Measurements from ENCODE around the gene SGK2.

Gene SGK2

DNA sequence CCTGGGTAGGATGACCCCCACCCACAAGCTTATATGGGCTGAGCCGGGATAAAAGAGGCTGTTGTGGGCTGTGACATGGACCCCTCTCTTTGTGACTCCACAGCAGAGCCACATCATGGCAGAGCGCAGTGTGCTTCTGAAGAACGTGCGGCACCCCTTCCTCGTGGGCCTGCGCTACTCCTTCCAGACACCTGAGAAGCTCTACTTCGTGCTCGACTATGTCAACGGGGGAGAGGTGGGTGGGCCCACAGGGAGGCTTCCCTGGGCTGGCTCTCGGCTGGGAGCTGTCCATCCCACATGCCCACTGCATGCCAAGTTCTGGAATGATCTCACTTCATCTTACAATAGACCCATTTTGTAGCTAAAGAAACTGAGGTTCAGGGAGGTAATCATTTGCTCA lies 10.5 kb downstream of the SGK2 start:
- H3K4me2 ChIP-seq (ENCODE audit: low read length) = no peak overlapping the region
- no peak overlapping the region for H4K91ac ChIP-seq (ENCODE audit: low read depth, low read length)
- no peak overlapping the region for H2AFZ ChIP-seq (ENCODE audit: insufficient read depth, low read length, poor library complexity)
- no peaks in the 10 kb centered on the region for H3K4me1 ChIP-seq (ENCODE audit: control insufficient read depth in 1 of 2, insufficient read depth in 2 of 2, low read length in 2 of 2)
- H2AK5ac ChIP-seq (ENCODE audit: low read length) = no peak overlapping the region
- H4K8ac ChIP-seq (ENCODE audit: low read depth, low read length) = no peak overlapping the region
- peaks cover 2% of the 10 kb centered on the region for H3K9me3 ChIP-seq (ENCODE audit: insufficient read depth, low read depth, low read length)
- no peak overlapping the region for H2BK12ac ChIP-seq (ENCODE audit: low read length)
- H3K9ac ChIP-seq (ENCODE audit: low read length) = no peak overlapping the region
- H2BK120ac ChIP-seq (ENCODE audit: insufficient read depth, low read length, poor library complexity) = no peak overlapping the region
- H3K36me3 ChIP-seq (ENCODE audit: control insufficient read depth in 1 of 2, insufficient read depth in 2 of 2, low read length in 2 of 2) = no peaks in the 10 kb centered on the region
- no peak overlapping the region for H3K14ac ChIP-seq (ENCODE audit: low read length)
- no peak for DNase-seq
- H3K4ac ChIP-seq (ENCODE audit: low read depth, low read length) = no peak overlapping the region
- H3K79me1 ChIP-seq (ENCODE audit: low read length) = no peaks in the 10 kb centered on the region
- no peak overlapping the region for H2BK5ac ChIP-seq (ENCODE audit: low read depth, low read length, poor library complexity)
- WGBS (ENCODE audit: extremely low coverage, insufficient coverage, insufficient read length) = no CpG with 5 or more reads among the region's 10 CpGs
- H3K23ac ChIP-seq (ENCODE audit: low read length) = no peak overlapping the region
- no peak overlapping the region for H3K18ac ChIP-seq (ENCODE audit: low read length)
- H4K12ac ChIP-seq (ENCODE audit: low read depth, low read length) = no peak overlapping the region
- no peak overlapping the region for H3K27ac ChIP-seq (ENCODE audit: low read depth, low read length)
- H3K79me2 ChIP-seq (ENCODE audit: control insufficient read depth, insufficient read depth, low read length, poor library complexity) = no peaks in the 10 kb centered on the region
- no peak overlapping the region for H3K4me3 ChIP-seq (ENCODE audit: low read depth, low read length)
- no peaks in the 10 kb centered on the region for H3K27me3 ChIP-seq (ENCODE audit: insufficient read depth, low read length)

DNA sequence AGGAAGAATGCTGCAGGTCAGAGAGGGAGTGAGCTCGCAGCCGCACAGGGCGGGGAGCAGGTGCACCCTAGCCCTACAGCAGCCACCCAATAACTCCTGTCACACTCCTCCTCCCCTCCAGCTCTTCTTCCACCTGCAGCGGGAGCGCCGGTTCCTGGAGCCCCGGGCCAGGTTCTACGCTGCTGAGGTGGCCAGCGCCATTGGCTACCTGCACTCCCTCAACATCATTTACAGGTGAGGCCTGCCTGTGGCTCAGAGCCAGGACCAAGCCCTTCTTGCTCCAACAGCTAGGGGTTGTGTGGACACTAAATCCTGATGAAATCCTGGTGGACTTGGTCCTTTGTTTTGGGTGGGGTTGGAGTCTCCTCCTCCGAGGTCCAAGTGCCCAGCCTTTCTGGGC lies 11.7 kb downstream of the SGK2 start:
- H3K27ac ChIP-seq (ENCODE audit: low read depth, low read length) = no peak overlapping the region

GRCh38 chr20:43571310-43571709 lies 12.5 kb downstream of the SGK2 start:
- no CpG with 5 or more reads among the region's 3 CpGs for WGBS (ENCODE audit: extremely low coverage, insufficient coverage, insufficient read length)
- Histone ChIP-seq H3K27me3 (ENCODE audit: insufficient read depth, low read length) (no peaks in the 10 kb centered on the region), H2BK12ac (ENCODE audit: low read length) (no peak overlapping the region), H3K9me3 (ENCODE audit: insufficient read depth, low read depth, low read length) (peaks cover 6% of the 10 kb centered on the region), H3K23ac (ENCODE audit: low read length) (no peak overlapping the region), H3K79me2 (ENCODE audit: control insufficient read depth, insufficient read depth, low read length, poor library complexity) (no peaks in the 10 kb centered on the region), H3K9ac (ENCODE audit: low read length) (no peak overlapping the region), H2BK5ac (ENCODE audit: low read depth, low read length, poor library complexity) (no peak overlapping the region), H3K4ac (ENCODE audit: low read depth, low read length) (no peak overlapping the region), H3K79me1 (ENCODE audit: low read length) (no peaks in the 10 kb centered on the region), H2BK120ac (ENCODE audit: insufficient read depth, low read length, poor library complexity) (no peak overlapping the region), H3K14ac (ENCODE audit: low read length) (no peak overlapping the region), H3K18ac (ENCODE audit: low read length) (no peak overlapping the region), H4K12ac (ENCODE audit: low read depth, low read length) (no peak overlapping the region), H3K4me2 (ENCODE audit: low read length) (no peak overlapping the region), H4K8ac (ENCODE audit: low read depth, low read length) (no peak overlapping the region), H3K36me3 (ENCODE audit: control insufficient read depth in 1 of 2, insufficient read depth in 2 of 2, low read length in 2 of 2) (no peaks in the 10 kb centered on the region), H3K27ac (ENCODE audit: low read depth, low read length) (no peak overlapping the region), H3K4me3 (ENCODE audit: low read depth, low read length) (no peak overlapping the region), H4K91ac (ENCODE audit: low read depth, low read length) (no peak overlapping the region), H2AFZ (ENCODE audit: insufficient read depth, low read length, poor library complexity) (no peak overlapping the region), H2AK5ac (ENCODE audit: low read length) (no peak overlapping the region), H3K4me1 (ENCODE audit: control insufficient read depth in 1 of 2, insufficient read depth in 2 of 2, low read length in 2 of 2) (peaks cover 5% of the 10 kb centered on the region in 2 experiments)
- DNase-seq = no peak

More for the DNA sequence above, 11.7 kb downstream of the SGK2 start:
- H2AFZ ChIP-seq (ENCODE audit: insufficient read depth, low read length, poor library complexity) = no peak overlapping the region
- no peak overlapping the region for H3K23ac ChIP-seq (ENCODE audit: low read length)
- no peak overlapping the region for H3K9ac ChIP-seq (ENCODE audit: low read length)
- DNase-seq = no peak
- no peaks in the 10 kb centered on the region for H3K4me1 ChIP-seq (ENCODE audit: control insufficient read depth in 1 of 2, insufficient read depth in 2 of 2, low read length in 2 of 2)
- no peak overlapping the region for H3K4me2 ChIP-seq (ENCODE audit: low read length)
- H3K4ac ChIP-seq (ENCODE audit: low read depth, low read length) = no peak overlapping the region
- no peaks in the 10 kb centered on the region for H3K79me2 ChIP-seq (ENCODE audit: control insufficient read depth, insufficient read depth, low read length, poor library complexity)
- no peak overlapping the region for H4K12ac ChIP-seq (ENCODE audit: low read depth, low read length)
- H3K18ac ChIP-seq (ENCODE audit: low read length) = no peak overlapping the region
- no peaks in the 10 kb centered on the region for H3K79me1 ChIP-seq (ENCODE audit: low read length)
- H2AK5ac ChIP-seq (ENCODE audit: low read length) = no peak overlapping the region
- H3K4me3 ChIP-seq (ENCODE audit: low read depth, low read length) = no peak overlapping the region
- peaks cover 2% of the 10 kb centered on the region for H3K9me3 ChIP-seq (ENCODE audit: insufficient read depth, low read depth, low read length)
- no peaks in the 10 kb centered on the region for H3K36me3 ChIP-seq (ENCODE audit: control insufficient read depth in 1 of 2, insufficient read depth in 2 of 2, low read length in 2 of 2)
- no peak overlapping the region for H2BK12ac ChIP-seq (ENCODE audit: low read length)
- H4K8ac ChIP-seq (ENCODE audit: low read depth, low read length) = no peak overlapping the region
- no peak overlapping the region for H3K14ac ChIP-seq (ENCODE audit: low read length)
- no peak overlapping the region for H2BK120ac ChIP-seq (ENCODE audit: insufficient read depth, low read length, poor library complexity)
- WGBS (ENCODE audit: extremely low coverage, insufficient coverage, insufficient read length) = no CpG with 5 or more reads among the region's 10 CpGs
- no peaks in the 10 kb centered on the region for H3K27me3 ChIP-seq (ENCODE audit: insufficient read depth, low read length)
- H2BK5ac ChIP-seq (ENCODE audit: low read depth, low read length, poor library complexity) = no peak overlapping the region
- no peak overlapping the region for H4K91ac ChIP-seq (ENCODE audit: low read depth, low read length)

GRCh38 chr20:43571771-43572170 lies 12.9 kb downstream of the SGK2 start:
- H2BK12ac ChIP-seq (ENCODE audit: low read length) = no peak overlapping the region
- H4K12ac ChIP-seq (ENCODE audit: low read depth, low read length) = no peak overlapping the region
- no peaks in the 10 kb centered on the region for H3K36me3 ChIP-seq (ENCODE audit: control insufficient read depth in 1 of 2, insufficient read depth in 2 of 2, low read length in 2 of 2)
- no peak overlapping the region for H3K27ac ChIP-seq (ENCODE audit: low read depth, low read length)
- H3K18ac ChIP-seq (ENCODE audit: low read length) = no peak overlapping the region
- no peaks in the 10 kb centered on the region for H3K79me2 ChIP-seq (ENCODE audit: control insufficient read depth, insufficient read depth, low read length, poor library complexity)
- no peak overlapping the region for H3K9ac ChIP-seq (ENCODE audit: low read length)
- no peak overlapping the region for H3K4ac ChIP-seq (ENCODE audit: low read depth, low read length)
- H2BK120ac ChIP-seq (ENCODE audit: insufficient read depth, low read length, poor library complexity) = no peak overlapping the region
- no peak overlapping the region for H4K8ac ChIP-seq (ENCODE audit: low read depth, low read length)
- peaks cover 6% of the 10 kb centered on the region for H3K9me3 ChIP-seq (ENCODE audit: insufficient read depth, low read depth, low read length)
- H3K4me1 ChIP-seq (ENCODE audit: control insufficient read depth in 1 of 2, insufficient read depth in 2 of 2, low read length in 2 of 2) = peaks cover 5% of the 10 kb centered on the region in 2 experiments
- no peak overlapping the region for H4K91ac ChIP-seq (ENCODE audit: low read depth, low read length)
- no peak overlapping the region for H2AK5ac ChIP-seq (ENCODE audit: low read length)
- DNase-seq = no peak
- H3K4me3 ChIP-seq (ENCODE audit: low read depth, low read length) = no peak overlapping the region
- no peaks in the 10 kb centered on the region for H3K79me1 ChIP-seq (ENCODE audit: low read length)
- no peak overlapping the region for H2AFZ ChIP-seq (ENCODE audit: insufficient read depth, low read length, poor library complexity)
- no peak overlapping the region for H3K4me2 ChIP-seq (ENCODE audit: low read length)
- no peak overlapping the region for H2BK5ac ChIP-seq (ENCODE audit: low read depth, low read length, poor library complexity)
- no peaks in the 10 kb centered on the region for H3K27me3 ChIP-seq (ENCODE audit: insufficient read depth, low read length)
- H3K14ac ChIP-seq (ENCODE audit: low read length) = no peak overlapping the region
- WGBS (ENCODE audit: extremely low coverage, insufficient coverage, insufficient read length) = no CpG with 5 or more reads among the region's 6 CpGs
- no peak overlapping the region for H3K23ac ChIP-seq (ENCODE audit: low read length)
